GM12874 (cell line): Measurements from ENCODE around the gene GPR149.

ENCODE experiments used
- TF ChIP-seq, protein P1 (sequence below): IDR thresholded peaks from 2 replicates; pipeline ENCODE4 v1.5.1; 2011; ENCODE audit warnings: low read depth, mild to moderate bottlenecking, control low read depth, low read length, moderate library complexity; ENCODE audit not compliant: insufficient read depth

Gene GPR149

DNA sequence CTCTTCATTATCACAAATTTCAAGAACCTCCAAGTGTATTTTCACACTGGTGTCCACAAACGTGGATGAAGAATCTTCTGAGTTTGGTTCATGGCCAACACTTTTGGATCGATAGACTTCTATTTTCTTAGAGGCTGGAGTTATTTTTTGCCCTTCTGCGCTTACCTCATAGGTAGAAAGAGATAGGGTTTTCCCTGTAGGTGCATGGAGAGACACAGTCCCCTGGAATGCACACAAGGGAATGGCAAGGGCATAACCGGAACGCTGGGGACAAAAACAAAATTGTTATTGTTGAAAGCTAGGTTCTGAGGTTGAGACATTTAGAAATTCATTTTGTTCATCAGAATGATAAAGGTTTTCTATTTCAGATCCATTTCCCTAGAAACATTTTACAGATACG, 92.0 kb downstream of the GPR149 start:
- TF ChIP-seq, protein P1, sequence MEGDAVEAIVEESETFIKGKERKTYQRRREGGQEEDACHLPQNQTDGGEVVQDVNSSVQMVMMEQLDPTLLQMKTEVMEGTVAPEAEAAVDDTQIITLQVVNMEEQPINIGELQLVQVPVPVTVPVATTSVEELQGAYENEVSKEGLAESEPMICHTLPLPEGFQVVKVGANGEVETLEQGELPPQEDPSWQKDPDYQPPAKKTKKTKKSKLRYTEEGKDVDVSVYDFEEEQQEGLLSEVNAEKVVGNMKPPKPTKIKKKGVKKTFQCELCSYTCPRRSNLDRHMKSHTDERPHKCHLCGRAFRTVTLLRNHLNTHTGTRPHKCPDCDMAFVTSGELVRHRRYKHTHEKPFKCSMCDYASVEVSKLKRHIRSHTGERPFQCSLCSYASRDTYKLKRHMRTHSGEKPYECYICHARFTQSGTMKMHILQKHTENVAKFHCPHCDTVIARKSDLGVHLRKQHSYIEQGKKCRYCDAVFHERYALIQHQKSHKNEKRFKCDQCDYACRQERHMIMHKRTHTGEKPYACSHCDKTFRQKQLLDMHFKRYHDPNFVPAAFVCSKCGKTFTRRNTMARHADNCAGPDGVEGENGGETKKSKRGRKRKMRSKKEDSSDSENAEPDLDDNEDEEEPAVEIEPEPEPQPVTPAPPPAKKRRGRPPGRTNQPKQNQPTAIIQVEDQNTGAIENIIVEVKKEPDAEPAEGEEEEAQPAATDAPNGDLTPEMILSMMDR, result no peak

DNA sequence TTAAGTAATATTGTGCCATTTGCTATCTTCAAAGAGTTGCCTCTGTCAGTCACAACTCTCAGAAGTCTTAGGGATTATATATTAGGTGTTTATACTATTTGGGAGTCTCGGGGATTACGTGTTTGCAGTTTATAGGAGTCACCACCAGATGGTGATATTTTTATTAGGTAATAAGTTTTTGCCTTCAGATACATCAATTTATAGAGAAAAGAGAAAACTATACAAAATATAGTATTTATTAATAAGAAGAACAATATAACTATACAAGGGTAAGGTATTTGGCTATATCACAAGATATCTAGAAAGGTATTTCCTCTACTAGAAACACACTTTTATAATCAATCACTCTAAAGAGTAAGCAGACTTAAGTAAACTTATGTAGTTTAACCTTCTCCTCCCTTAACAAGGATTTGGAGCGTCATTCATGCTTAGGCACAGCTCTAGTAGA, 95.0 kb downstream of the GPR149 start:
- TF ChIP-seq, protein P1, result peak; percentile 22; the same call in 1 of the 2 replicates

GRCh38 chr3:154327871-154328270, 102.1 kb downstream of the GPR149 start:
- TF ChIP-seq, protein P1, result no peak

GRCh38 chr3:154324919-154325318, 105.1 kb downstream of the GPR149 start:
- TF ChIP-seq, protein P1, result no peak

DNA sequence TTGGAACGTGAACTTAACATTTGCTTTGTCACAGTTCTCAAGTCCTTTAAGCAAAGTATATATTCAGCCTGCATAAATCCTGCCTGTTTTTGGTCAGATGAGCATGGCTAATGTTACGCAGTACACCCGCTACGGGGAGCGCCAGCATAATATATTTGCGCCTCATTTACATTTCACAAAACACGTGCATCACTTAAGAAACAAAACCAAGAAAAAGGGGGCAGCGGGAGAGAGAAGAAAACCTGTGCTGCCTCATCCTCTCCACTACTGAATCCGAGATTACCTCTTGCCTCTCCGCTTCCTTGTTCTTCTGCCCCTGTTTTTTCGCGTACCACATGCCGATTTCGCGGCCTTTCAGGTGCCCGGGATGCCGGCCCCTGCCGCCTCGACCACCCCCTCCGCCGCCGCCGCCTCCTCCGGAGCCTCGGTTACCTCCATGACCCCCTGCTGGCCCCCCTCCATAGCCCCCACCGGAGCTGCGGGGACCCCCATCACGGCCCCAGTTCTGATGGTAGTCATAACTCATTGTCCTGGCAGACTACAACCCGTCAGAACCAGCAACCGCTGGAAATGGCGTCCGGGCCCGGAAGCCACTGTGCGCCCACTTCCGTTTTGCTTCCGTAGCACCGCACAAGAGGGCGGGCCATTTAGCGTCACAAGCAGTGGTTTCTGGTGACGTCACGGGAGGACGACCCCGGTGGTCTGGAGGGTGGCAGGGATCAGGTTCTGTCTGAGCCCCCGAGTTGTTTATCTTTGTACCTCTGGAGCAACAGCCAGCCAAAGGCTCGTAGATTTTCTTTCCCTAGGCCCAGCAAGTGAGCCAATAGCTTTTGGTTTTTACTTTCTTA, 105.9 kb downstream of the GPR149 start, which contains the start of gene DHX36:
Gene DHX36, minus strand, starts transcription at position 597 of the 848 bp plus-strand sequence. Its CDS starts 71 bp downstream, at position 526.
- TF ChIP-seq, protein P1, result no peak

DNA sequence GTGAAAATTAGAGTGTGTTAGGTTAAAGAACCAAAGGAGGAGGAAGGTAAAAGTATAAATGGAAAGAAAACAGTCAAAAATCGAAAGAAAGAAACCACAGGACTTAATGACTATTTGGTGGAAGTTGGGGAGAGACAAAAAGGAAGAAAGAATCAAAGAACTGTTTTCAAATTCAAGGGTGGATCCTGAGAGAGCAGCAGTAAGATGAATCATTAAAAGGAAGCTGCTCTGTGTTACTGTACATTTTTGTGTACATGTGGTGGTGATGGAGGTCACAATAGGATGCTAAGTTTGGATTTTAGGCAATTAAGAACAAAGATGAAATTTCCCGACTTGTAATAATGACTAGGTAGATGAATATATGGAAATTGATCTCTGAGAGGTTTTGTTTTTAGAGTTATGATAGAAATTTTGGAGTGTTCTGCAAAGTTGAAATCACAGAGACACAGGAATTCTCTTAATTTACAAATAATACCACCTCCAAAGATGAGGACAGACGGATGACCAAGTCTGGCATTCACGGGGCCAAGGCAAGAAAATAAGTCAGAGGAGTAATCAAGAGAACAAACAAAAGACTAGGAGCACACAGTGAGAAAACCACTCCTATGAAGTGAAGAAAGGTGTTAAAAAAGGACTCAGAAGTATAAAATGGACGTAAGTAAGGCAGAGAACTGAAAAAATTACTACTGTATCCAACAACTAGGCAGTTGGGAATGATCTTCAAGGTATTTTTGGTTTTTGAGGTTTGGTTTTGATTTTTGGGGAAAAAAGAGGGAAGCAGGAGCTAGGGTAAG, 112.8 kb downstream of the GPR149 start:
- TF ChIP-seq, protein P1, result no peak

- TF ChIP-seq, protein P1, result no peak
These were observed 115.8 kb downstream of the GPR149 start for GRCh38 chr3:154314152-154314551.
